HG03571 (cell line): ENCODE data around the gene AFAP1L2.

ENCODE experiments used
- ATAC-seq: cut with Tn5 transposase; IDR thresholded peaks from one replicate; pipeline ENCODE4 v1.9.1; 2021; ENCODE audit not compliant: unreplicated experiment

AFAP1L2 gene

DNA sequence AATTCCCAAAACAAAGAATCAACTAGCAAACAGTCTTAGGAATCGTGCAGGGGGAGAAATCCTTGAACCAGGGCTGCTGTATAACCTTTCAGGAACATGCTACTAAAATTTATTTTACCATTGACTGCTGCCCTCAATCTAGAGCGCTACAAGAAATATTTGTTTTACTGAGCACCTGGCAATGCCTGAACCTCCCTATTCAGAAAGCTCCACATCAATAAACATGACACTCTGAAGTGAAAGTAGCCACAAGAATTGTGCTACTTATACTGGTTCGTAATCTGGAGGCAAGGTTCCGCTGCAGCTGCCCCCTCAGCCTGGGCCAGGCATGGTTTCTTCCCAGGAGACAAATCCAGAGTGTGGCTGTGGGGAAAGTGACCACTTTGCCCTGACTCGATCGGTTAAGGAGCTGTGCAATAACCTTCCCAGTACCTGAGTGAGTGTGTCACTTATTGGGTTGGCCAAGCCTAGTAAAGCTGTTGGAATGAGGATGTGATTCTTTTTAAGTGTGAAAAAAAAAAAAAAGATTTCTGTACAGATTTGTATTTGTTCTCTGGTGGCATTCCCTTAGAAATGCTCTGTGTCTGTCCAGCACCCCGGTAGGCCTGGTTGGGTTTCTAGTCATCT, 157.5 kb downstream of the AFAP1L2 start:
- no peak for ATAC-seq

GRCh38 chr10:114245121-114245791, 159.0 kb downstream of the AFAP1L2 start:
- ATAC-seq = no peak
